AG04450 (cell line): ENCODE results near the gene NME5. TPM values are rescaled to one million over a fixed set of nuclear protein-coding genes. Genes with fewer than 3 reads are reported as not detected.
"Not testable (repeated sequence)": the region's sequence is repeated elsewhere in the genome, so short reads cannot be mapped to it uniquely, and the experiment has no call there.

ENCODE experiments used
- CTCF ChIA-PET: fragments of 300-600, 350-600 bp; formaldehyde crosslinking; extraction: SDS; loops from one replicate; lab custom pipeline; 2022; ENCODE audit warnings: antibody characterized with exemption, inconsistent platforms; lab: Charles Lee
- POLR2A ChIA-PET: fragments of 350-600 bp; formaldehyde crosslinking; extraction: SDS; loops from one replicate; lab custom pipeline; 2021; ENCODE audit warnings: antibody characterized with exemption, inconsistent platforms; lab: Yijun Ruan, JAX
- DNase-seq: peaks from one replicate; pipeline ENCODE4 v3.0.0-alpha.2; 2011; ENCODE audit warnings: low read depth, low spot score
- H3K27ac ChIP-seq: one replicate; pipeline ENCODE4 v1.5.1; 2012; ENCODE audit warnings: low read depth, low read length, control low read depth
- H3K27me3 ChIP-seq: one replicate; pipeline ENCODE4 v1.6.0; 2012; ENCODE audit warnings: low read length; ENCODE audit not compliant: control insufficient read depth, insufficient read depth
- H3K4me3 ChIP-seq: 2 replicates; pipeline ENCODE4 v1.5.1; 2011; ENCODE audit warnings: mild to moderate bottlenecking, low read depth, low read length, control low read depth
- H3K9me3 ChIP-seq: 2 replicates; pipeline ENCODE4 v1.5.1; 2012; ENCODE audit warnings: low read length; ENCODE audit not compliant: control insufficient read depth, insufficient read depth
- polyA plus RNA-seq: library from polyadenylated mRNA; depleted of rRNA; stranded (reverse); fragments of >200 nt; gene quantifications from 2 replicates; pipeline ENCODE4 v1.2.3, GENCODE V29; 2011
- TF ChIP-seq, protein P1 (sequence below): IDR thresholded peaks from 2 replicates; pipeline ENCODE4 v1.5.1; 2011; ENCODE audit warnings: low read depth, low read length, control low read depth, inconsistent platforms

Gene NME5
- polyA plus RNA-seq, 1 experiment: 0.43 TPM

DNA sequence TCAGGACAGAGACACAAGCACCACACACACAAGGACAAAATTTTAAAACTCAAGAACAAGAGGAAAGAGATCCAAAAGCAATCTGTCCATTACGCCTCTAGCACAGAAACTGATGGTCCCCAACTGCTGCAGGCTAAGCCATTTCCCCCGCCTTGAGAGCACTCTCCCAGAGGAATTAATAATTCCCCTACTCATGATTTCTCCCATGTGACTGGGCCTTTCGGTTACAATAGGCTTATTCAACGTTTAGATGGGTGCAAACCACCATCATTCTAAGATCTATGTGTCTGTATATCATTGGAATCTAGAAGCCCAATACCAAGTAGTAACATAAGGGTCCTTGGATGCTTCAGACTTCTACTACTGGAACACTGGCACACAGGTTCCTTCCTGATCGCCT, 20.4 kb upstream of the NME5 start:
- H3K27ac ChIP-seq: no peak overlapping the region
- H3K4me3 ChIP-seq: no peak overlapping the region
- ChIA-PET CTCF (no interaction called here), POLR2A (no interaction called here)
- TF ChIP-seq, protein P1, sequence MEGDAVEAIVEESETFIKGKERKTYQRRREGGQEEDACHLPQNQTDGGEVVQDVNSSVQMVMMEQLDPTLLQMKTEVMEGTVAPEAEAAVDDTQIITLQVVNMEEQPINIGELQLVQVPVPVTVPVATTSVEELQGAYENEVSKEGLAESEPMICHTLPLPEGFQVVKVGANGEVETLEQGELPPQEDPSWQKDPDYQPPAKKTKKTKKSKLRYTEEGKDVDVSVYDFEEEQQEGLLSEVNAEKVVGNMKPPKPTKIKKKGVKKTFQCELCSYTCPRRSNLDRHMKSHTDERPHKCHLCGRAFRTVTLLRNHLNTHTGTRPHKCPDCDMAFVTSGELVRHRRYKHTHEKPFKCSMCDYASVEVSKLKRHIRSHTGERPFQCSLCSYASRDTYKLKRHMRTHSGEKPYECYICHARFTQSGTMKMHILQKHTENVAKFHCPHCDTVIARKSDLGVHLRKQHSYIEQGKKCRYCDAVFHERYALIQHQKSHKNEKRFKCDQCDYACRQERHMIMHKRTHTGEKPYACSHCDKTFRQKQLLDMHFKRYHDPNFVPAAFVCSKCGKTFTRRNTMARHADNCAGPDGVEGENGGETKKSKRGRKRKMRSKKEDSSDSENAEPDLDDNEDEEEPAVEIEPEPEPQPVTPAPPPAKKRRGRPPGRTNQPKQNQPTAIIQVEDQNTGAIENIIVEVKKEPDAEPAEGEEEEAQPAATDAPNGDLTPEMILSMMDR: no peak
- H3K27me3 ChIP-seq: no peaks in the 10 kb centered on the region
- H3K9me3 ChIP-seq: no peaks in the 10 kb centered on the region
- no peak for DNase-seq

DNA sequence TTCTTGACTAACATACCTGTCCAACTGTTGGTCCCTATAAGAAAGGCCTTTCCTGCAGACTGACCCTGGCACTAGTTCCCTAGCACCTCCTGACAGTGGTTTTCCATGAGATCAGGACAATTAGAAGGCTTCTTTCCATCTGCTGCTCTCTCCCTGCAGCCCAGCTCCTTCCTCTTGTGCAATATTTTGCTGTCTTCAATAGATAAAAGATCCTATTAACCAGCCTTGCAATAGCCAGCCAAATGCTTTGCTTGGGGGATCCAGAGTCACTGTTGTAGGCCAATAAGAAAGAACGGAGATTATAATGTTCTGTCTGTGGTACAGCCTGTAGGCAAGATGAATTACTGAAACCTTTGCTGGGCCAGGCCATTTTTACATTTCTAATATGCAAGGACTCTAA, 18.4 kb upstream of the NME5 start:
- H3K27me3 ChIP-seq: no peaks in the 10 kb centered on the region
- POLR2A ChIA-PET: no interaction called here
- H3K27ac ChIP-seq: no peak overlapping the region
- no peaks in the 10 kb centered on the region for H3K9me3 ChIP-seq
- TF ChIP-seq, protein P1: no peak
- no peak for DNase-seq
- CTCF ChIA-PET: no interaction called here
- no peak overlapping the region for H3K4me3 ChIP-seq

DNA sequence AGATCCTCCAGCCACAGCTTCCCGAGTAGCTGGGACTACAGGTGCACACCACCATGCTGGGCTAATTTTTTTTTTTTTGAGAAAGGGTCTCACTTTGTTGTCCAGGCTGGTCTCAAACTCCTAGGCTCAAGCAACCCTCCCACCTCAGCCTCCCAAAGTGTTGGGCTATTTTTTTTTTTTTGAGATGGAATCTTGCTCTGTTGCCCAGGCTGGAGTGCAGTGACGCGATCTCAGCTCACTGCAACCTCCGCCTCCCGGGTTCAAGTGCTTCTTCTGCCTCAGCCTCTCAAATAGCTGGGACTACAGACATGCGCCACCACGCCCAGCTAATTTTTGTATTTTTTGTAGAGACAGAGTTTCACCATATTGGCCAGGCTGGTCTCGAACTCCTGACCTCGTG, 16.7 kb upstream of the NME5 start:
- CTCF ChIA-PET, H3K27me3 ChIP-seq, H3K9me3 ChIP-seq, H3K27ac ChIP-seq, H3K4me3 ChIP-seq, DNase-seq: not testable (repeated sequence)
- POLR2A ChIA-PET: interaction anchor here (1.0 kb wide), 1 partner anchor 22 kb away, joined by 4 read pairs; the partner anchor contains the start of gene BRD8

DNA sequence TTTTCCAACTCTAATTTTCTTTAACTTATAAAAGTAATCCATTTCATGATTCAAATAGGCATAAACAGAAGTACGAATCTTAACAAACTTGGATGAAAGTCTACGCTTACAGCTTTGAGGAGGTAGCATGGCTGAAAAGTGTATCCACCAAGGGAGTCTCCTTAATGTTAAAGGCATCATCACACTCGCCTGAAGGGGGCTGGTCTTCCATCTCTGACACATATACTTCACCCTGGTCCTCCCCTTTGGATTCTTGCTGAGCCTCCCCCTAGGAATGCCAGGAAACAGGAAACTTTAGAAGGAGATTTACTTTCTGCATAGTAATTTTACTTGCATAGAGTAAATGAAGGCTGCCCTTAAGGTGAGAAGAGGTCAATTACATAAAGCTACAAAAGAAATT, 10.3 kb upstream of the NME5 start:
- Histone ChIP-seq H3K27ac (no peak overlapping the region), H3K9me3 (no peaks in the 10 kb centered on the region), H3K4me3 (no peak overlapping the region), H3K27me3 (no peaks in the 10 kb centered on the region)
- TF ChIP-seq, protein P1: no peak
- DNase-seq: no peak
- ChIA-PET POLR2A (no interaction called here), CTCF (interaction anchor here (0.6 to 1.7 kb wide), 4 partner anchors 16 to 371 kb away, joined by 3 to 6 read pairs (median 4); no protein-coding TSS in a partner anchor)

DNA sequence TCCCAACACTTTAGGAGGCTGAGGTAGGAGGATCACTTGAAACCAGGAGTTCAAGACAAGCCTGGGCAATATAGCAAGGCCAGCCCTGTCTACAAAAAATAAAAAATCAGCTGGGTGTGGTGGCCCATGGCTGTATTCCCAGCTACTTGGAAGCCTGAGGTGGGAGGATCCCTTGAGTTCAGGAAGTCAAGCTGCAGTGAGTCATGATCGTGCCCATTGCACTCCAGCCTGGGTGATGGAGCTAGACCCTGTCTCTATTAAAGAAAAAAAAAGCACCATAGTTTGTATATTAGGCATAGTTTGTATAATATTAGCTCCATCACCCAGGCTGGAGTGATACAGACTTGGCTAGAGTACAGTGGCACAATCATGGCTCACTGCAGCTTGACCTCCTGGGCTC, 9.6 kb upstream of the NME5 start:
- no peak for DNase-seq
- CTCF ChIA-PET: interaction anchor here (0.6 to 1.3 kb wide), 2 partner anchors 141 to 370 kb away, joined by 3 to 5 read pairs; no protein-coding TSS in a partner anchor
- Histone ChIP-seq H3K9me3 (no peaks in the 10 kb centered on the region; the same call in 1 of the 2 replicates), H3K27ac (no peak overlapping the region), H3K4me3 (no peak overlapping the region), H3K27me3 (no peaks in the 10 kb centered on the region)
- POLR2A ChIA-PET: no interaction called here
- TF ChIP-seq, protein P1: no peak

DNA sequence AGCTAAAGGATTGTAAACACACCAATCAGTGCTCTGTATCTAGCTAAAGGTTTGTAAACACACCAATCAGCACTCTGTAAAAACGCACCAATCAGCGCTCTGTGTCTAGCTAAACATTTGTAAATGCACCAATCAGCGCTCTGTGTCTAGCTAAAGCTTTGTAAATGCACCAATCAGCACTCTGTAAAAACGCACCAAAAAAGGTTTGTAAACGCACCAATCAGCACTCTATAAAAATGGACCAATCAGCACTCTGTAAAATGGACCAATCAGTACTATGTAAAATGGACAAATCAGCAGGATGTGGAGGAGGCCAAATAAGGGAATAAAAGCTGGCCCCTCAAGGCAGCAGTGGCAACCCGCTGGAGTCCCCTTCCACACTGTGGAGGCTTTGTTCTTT, 4.3 kb upstream of the NME5 start:
- H3K27ac ChIP-seq, POLR2A ChIA-PET, H3K9me3 ChIP-seq, H3K27me3 ChIP-seq, H3K4me3 ChIP-seq, DNase-seq: not testable (repeated sequence)
- CTCF ChIA-PET: interaction anchor here (2.2 kb wide), 1 partner anchor 10 kb away, joined by 7 read pairs; no protein-coding TSS in a partner anchor
